IPS-18a (cell line): Measurements from ENCODE around the gene OR51A2.
"Not testable (repeated sequence)": the region's sequence is repeated elsewhere in the genome, so short reads cannot be mapped to it uniquely, and the experiment has no call there.

Experiments
- H3K27ac ChIP-seq: one replicate; pipeline ENCODE4 v1.5.1; 2013; ENCODE audit warnings: low read length
- H3K27me3 ChIP-seq: one replicate; pipeline ENCODE4 v1.6.1; 2013; ENCODE audit warnings: mild to moderate bottlenecking, low read length; ENCODE audit not compliant: control insufficient read depth, insufficient read depth
- H3K36me3 ChIP-seq: one replicate; pipeline ENCODE4 v1.6.1; 2013; ENCODE audit warnings: low read depth, low read length; ENCODE audit not compliant: control insufficient read depth
- H3K4me1 ChIP-seq: one replicate; pipeline ENCODE4 v1.6.1; 2013; ENCODE audit warnings: low read depth, low read length; ENCODE audit not compliant: control insufficient read depth
- H3K4me3 ChIP-seq: one replicate; pipeline ENCODE4 v1.5.1; 2013; ENCODE audit warnings: low read length
- H3K9ac ChIP-seq: one replicate; pipeline ENCODE4 v1.6.1; 2013; ENCODE audit warnings: mild to moderate bottlenecking, low read length, moderate library complexity
- H3K9me3 ChIP-seq: one replicate; pipeline ENCODE4 v1.6.1; 2013; ENCODE audit warnings: low read depth, low read length; ENCODE audit not compliant: control insufficient read depth

The OR51A2 gene

GRCh38 chr11:4955613-4956012 is at the start of gene OR51A2:
TSS of gene OR51A2 (minus strand) at chr11:4955713. CDS start at chr11:4955713, 0 bp downstream.
- H3K4me3 ChIP-seq, H3K9ac ChIP-seq: not testable (repeated sequence)

DNA sequence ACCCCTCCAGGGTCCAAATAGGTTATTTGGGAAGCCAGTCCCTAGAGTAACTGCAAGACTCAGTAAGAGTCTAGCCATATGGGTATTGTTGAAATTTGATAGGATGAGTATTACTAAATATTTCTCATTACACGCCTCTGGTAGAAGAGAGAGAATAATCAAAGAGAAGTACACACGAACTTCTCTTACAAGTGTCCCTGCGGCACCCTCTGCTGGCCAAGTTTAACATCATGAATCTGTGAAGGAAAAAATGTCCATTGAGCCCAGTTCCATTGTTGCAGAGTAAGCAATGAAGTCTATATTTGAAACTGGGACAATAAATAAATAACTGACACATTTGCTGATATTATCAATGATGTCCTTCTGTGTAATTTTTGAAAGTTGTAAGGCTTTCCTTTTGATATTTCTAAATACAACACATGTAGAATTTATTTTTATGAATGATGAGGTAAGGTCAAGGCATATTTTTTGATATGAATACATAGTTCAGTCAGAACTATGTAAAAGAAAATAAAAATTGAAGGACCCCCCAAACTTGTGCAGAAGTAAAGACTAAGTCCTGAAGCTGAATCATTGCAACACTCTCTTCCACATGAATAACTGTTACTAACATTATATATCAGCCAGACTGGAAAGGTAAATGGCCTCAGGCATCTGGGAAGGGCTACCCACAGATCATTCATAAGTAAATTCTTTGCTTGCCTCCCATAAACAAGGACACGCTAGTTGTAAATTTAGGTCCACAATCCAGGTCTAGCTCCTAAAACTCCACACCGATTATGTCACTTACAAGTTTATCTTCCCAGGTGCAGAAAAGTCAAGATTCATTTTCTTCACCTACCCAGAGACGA is 49.1 kb upstream of the OR51A2 start:
- Histone ChIP-seq H3K4me3 (no peak overlapping the region), H3K9ac (no peak overlapping the region), H3K27me3 (no peaks in the 10 kb centered on the region), H3K36me3 (no peaks in the 10 kb centered on the region), H3K4me1 (no peaks in the 10 kb centered on the region), H3K9me3 (no peaks in the 10 kb centered on the region), H3K27ac (no peak overlapping the region)

More at GRCh38 chr11:4955613-4956012, at the start of gene OR51A2:
- not testable (repeated sequence) for H3K4me1 ChIP-seq, H3K36me3 ChIP-seq, H3K9me3 ChIP-seq, H3K27me3 ChIP-seq, H3K27ac ChIP-seq

DNA sequence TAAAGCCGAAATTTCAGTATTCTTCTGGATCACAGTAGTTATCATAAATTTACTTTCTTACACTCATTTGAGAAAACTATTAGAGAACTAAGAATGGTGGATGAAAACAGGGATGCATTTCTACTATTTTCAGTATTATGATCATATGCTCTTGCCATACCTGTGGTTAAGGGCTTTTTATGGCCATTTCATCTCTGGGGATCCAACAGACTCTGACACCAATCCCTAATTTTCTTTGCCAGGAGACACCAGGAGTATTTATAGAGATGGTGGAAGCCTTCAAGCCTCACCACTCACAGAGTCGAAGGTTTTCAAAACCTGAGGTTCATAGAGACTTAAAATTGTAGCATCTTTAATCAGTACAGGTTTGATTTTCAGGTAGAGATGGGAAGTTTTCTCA is 39.0 kb upstream of the OR51A2 start, which contains the start of gene OR51L1:
Gene OR51L1, plus strand, starts transcription at position 301 of the 400 bp plus-strand sequence. CDS start 4,132 bp downstream, outside the sequence.
- H3K4me1 ChIP-seq, result no peaks in the 10 kb centered on the region
- no peak within 1 kb of the TSS for H3K27ac ChIP-seq
- H3K36me3 ChIP-seq, result no peaks in the 10 kb centered on the region
- H3K9ac ChIP-seq, result no peak within 1 kb of the TSS
- no peaks in the 10 kb centered on the region for H3K27me3 ChIP-seq
- no peak within 1 kb of the TSS for H3K4me3 ChIP-seq
- no peaks in the 10 kb centered on the region for H3K9me3 ChIP-seq

DNA sequence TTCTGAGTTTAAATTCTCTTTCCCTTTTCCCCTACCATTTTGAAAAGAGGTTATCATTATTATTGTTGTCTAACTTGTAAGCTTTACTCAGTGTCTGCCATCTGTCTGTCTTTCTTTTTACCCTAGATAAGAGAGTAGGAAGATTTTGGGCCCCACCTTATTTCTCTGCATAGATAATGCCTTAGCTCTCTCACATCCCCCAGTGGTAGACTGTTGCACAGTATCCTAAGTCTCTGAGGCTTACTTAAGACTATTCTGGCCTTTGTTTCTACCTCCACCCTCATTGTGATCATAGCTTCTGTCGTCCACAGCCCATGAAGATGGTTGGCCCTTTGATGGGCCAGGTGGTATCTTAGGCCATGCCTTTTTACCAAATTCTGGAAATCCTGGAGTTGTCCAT is 35.5 kb upstream of the OR51A2 start:
- Histone ChIP-seq H3K4me3 (no peak overlapping the region), H3K9me3 (no peaks in the 10 kb centered on the region), H3K9ac (no peak overlapping the region), H3K27me3 (no peaks in the 10 kb centered on the region), H3K36me3 (no peaks in the 10 kb centered on the region), H3K4me1 (no peaks in the 10 kb centered on the region), H3K27ac (no peak overlapping the region)

DNA sequence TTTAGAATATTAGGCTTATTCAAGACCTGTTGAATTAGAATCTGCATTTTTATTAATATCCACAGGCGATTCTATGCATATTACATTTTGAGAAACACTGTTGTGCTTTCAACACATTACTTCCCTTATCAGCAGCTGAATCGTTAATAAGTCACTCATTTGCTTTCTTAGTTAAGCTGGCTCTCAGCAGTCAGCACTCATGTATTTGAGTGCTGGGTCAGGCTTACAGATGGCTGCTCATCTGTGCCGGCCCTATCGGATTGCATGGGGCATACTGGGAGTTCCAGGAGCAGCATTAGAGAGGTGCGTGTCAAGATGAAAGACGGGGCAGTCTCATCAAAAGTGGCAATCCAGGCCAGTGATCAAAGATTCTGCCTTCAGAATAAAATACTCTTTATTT is 28.3 kb upstream of the OR51A2 start:
- no peak overlapping the region for H3K4me3 ChIP-seq
- H3K9me3 ChIP-seq, result no peaks in the 10 kb centered on the region
- no peak overlapping the region for H3K27ac ChIP-seq
- no peak overlapping the region for H3K9ac ChIP-seq
- no peaks in the 10 kb centered on the region for H3K27me3 ChIP-seq
- no peaks in the 10 kb centered on the region for H3K36me3 ChIP-seq
- no peaks in the 10 kb centered on the region for H3K4me1 ChIP-seq

DNA sequence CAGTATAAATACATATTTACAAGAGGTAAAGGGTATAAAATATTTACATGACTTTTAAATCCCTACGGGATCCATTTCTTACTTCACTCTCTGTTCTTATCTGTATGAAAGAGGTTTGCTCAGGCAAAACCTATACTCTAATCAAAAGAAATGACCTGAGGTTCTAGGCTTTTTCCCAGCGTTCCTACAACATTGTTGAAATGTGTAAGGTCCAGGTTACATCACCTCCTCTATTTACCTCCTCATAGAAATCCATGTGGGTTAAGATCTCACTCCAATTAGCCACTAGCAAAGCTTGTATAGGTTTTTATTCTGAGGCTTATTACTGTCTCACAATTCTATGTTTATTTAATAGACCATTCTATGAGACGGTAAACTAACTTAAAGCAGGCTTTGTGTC is 27.2 kb upstream of the OR51A2 start:
- no peak overlapping the region for H3K4me3 ChIP-seq
- no peak overlapping the region for H3K9ac ChIP-seq
- no peak overlapping the region for H3K27ac ChIP-seq
- no peaks in the 10 kb centered on the region for H3K27me3 ChIP-seq
- no peaks in the 10 kb centered on the region for H3K4me1 ChIP-seq
- no peaks in the 10 kb centered on the region for H3K36me3 ChIP-seq
- H3K9me3 ChIP-seq, result no peaks in the 10 kb centered on the region

- H3K4me3 ChIP-seq, result no peak overlapping the region
- H3K4me1 ChIP-seq, result no peaks in the 10 kb centered on the region
- H3K9me3 ChIP-seq, result no peaks in the 10 kb centered on the region
- H3K36me3 ChIP-seq, result no peaks in the 10 kb centered on the region
- H3K27ac ChIP-seq, result no peak overlapping the region
- no peaks in the 10 kb centered on the region for H3K27me3 ChIP-seq
- no peak overlapping the region for H3K9ac ChIP-seq
These were observed 23.5 kb upstream of the OR51A2 start for GRCh38 chr11:4979036-4979435.

- H3K4me3 ChIP-seq, result no peak overlapping the region
- no peak overlapping the region for H3K9ac ChIP-seq
- H3K4me1 ChIP-seq, result no peaks in the 10 kb centered on the region
- H3K27ac ChIP-seq, result no peak overlapping the region
- no peaks in the 10 kb centered on the region for H3K27me3 ChIP-seq
- H3K9me3 ChIP-seq, result no peaks in the 10 kb centered on the region
- H3K36me3 ChIP-seq, result no peaks in the 10 kb centered on the region
These were observed 19.9 kb upstream of the OR51A2 start for GRCh38 chr11:4975436-4975835.

- Histone ChIP-seq H3K4me1 (no peaks in the 10 kb centered on the region), H3K9ac (no peak overlapping the region), H3K27ac (no peak overlapping the region), H3K27me3 (no peaks in the 10 kb centered on the region), H3K36me3 (no peaks in the 10 kb centered on the region), H3K4me3 (no peak overlapping the region), H3K9me3 (no peaks in the 10 kb centered on the region)
These were observed 7.3 kb upstream of the OR51A2 start for GRCh38 chr11:4962816-4963215.

DNA sequence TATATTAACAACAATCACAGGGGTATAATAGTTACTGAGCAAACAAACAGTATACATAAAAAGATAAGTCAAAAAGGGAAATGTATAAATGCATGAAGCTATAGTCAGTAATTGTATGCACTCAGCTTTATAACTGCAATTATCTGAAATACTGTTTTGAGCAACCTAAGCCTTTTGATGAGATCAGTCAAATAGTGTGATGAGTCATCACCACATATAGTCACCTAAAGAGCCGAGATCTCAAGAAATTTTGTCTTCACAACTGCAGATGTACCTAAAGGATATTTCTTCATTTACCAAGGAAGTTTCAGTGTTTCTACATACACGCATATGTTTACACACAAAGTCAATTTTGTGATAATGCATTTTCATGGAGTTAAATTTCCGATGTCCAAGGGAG is 5.4 kb upstream of the OR51A2 start:
- H3K9me3 ChIP-seq, result no peaks in the 10 kb centered on the region
- no peak overlapping the region for H3K4me3 ChIP-seq
- no peaks in the 10 kb centered on the region for H3K36me3 ChIP-seq
- H3K27ac ChIP-seq, result no peak overlapping the region
- no peak overlapping the region for H3K9ac ChIP-seq
- no peaks in the 10 kb centered on the region for H3K4me1 ChIP-seq
- no peaks in the 10 kb centered on the region for H3K27me3 ChIP-seq

DNA sequence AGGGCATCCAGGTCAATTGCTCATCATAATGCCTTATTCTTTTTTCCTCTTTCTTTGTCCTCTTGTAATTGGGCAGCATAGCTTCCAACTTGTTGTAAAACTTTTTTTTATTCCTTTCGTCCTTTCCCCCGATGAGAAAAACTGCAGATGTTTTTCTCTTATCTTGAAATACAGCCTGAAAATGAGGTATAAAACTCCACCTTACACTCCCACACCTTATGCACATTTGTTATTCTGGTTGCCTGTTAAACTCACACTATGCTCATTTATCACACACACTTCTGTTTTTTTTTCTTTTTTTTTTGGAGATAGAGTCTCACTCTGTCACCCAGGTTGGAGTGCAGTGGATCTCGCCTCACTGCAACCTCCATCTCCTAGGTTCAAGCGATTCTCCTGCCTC is 1.9 kb upstream of the OR51A2 start:
- H3K27ac ChIP-seq, result no peak overlapping the region
- no peaks in the 10 kb centered on the region for H3K9me3 ChIP-seq
- H3K4me3 ChIP-seq, result no peak overlapping the region
- H3K9ac ChIP-seq, result no peak overlapping the region
- no peaks in the 10 kb centered on the region for H3K36me3 ChIP-seq
- H3K27me3 ChIP-seq, result no peaks in the 10 kb centered on the region
- no peaks in the 10 kb centered on the region for H3K4me1 ChIP-seq

- Histone ChIP-seq H3K36me3 (no peaks in the 10 kb centered on the region), H3K27ac (no peak within 1 kb of the TSS), H3K4me1 (no peaks in the 10 kb centered on the region), H3K9me3 (no peaks in the 10 kb centered on the region), H3K9ac (no peak within 1 kb of the TSS), H3K27me3 (no peaks in the 10 kb centered on the region), H3K4me3 (no peak within 1 kb of the TSS)
These were observed 8.0 kb downstream of the OR51A2 start, which contains the start of gene OR51A4 for GRCh38 chr11:4947505-4947904. TSS of gene OR51A4 (minus strand) at chr11:4947605. CDS start at chr11:4947100, 505 bp downstream.
